Measurements from ENCODE around the gene SGMS1. TPM values are rescaled to one million over a fixed set of nuclear protein-coding genes. Genes with fewer than 3 reads are reported as not detected.
"Not testable (repeated sequence)": the region's sequence is repeated elsewhere in the genome, so short reads cannot be mapped to it uniquely, and the experiment has no call there.

SGMS1 gene
- total and polyA plus RNA-seq, 10 donors = 5.9 to 84.3 (median 34.6) TPM

GRCh38 chr10:50538555-50539398 lies 85.0 kb downstream of the SGMS1 start:
- Histone ChIP-seq H3K36me3 (no peaks in the 10 kb centered on the region), H3K4me1 (peaks cover 22 to 54% (median 41%) of the 10 kb centered on the region in 6 donors), H3K27me3 (replicated peaks in 1 of 7) (no peaks in the 10 kb centered on the region), H3K4me3 (no peak overlapping the region), H3K9me3 (no peaks in the 10 kb centered on the region), H3K27ac (peak overlapping the region in 4 of 8 donors; percentile 11 to 60 (median 33))
- DNase-seq = peak; percentile 74
- TF ChIP-seq POLR2A (IDR thresholded peaks at IDR 0.05) (no peak), CTCF (IDR thresholded peaks at IDR 0.05 in 8 of 11, conservative IDR thresholded peaks at IDR 0.05 in 3 of 11) (no peak), POLR2AphosphoS5 (IDR thresholded peaks at IDR 0.05) (peak in 2 of 3 donors; percentile 56 to 61)
- intact Hi-C loops (cut with DNase I; ENCODE audit: low total_unique reads) = no loop called here
- 36 to 65% (median 58%) methylated on average over 5 to 7 of the region's 7 CpGs for WGBS, 5 donors

DNA sequence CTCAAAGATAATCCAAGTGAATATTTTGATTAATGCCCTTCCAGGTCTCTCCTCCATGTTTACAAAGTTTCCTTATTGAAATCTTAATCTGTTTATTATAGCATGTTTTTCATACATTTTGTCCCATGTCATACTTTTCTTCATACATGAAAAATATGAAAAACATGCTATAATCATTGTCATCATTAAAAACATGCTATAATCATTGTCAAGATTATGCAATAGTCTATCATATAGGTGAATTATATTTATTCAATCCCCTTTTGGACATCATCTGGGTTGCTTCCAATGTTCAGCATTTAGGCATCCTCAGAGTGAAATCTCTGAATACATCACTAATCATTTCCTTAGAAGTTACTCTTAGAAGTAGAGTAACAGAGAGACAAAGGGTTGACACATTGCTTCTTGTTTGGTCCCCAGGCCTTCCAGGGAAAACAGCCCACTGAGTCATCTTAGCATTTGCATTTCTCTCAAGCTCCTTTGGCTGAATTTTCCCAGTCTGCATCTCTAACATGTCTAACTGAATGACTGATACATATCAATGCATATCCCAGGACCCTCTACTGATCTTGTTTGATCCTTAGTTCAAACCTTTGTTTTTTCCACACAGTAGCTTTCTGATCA lies 87.0 kb downstream of the SGMS1 start:
- TF ChIP-seq CTCF (IDR thresholded peaks at IDR 0.05 in 8 of 11, conservative IDR thresholded peaks at IDR 0.05 in 3 of 11) (no peak), POLR2AphosphoS5 (IDR thresholded peaks at IDR 0.05) (no peak)
- intact Hi-C loops (cut with DNase I; ENCODE audit: low total_unique reads) = no loop called here

DNA sequence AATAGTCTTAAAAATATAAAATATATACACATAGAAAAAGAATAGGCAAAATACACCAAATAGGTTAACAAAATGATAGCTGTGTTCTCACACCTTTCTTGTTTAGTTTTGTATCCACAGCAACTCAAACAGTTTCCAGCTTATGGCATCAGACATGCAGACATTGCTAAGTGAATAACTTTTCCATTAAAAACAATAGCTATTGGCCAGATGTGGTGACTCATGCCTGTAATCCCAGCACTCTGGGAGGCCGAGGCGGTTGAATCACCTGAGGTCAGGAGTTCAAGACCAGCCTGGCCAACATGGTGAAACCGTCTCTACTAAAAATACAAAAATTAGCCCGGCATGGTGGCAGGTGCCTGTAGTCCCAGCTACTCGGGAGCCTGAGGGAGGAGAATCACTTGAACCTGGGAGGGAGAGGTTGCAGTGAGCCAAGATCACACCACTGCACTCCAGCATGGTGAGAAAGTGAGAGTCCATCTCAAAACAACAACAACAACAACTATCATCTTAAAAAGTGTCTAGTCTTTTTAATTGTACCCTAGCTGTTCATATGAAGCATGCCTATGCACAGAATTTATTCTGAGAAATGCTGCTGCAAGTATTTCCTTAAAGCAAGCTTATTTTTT lies 88.9 kb downstream of the SGMS1 start:
- H3K36me3 ChIP-seq; H3K9me3 ChIP-seq; H3K27me3 ChIP-seq (replicated peaks in 1 of 7); H3K4me3 ChIP-seq; H3K27ac ChIP-seq; intact Hi-C loops (cut with DNase I; ENCODE audit: low total_unique reads); DNase-seq: not testable (repeated sequence)
- WGBS, 5 donors = 80 to 97% (median 96%) methylated on average over 5 of the region's 5 CpGs
- H3K4me1 ChIP-seq = peaks cover 9 to 17% (median 15%) of the 10 kb centered on the region in 6 donors

More for the DNA sequence above, 87.0 kb downstream of the SGMS1 start:
- DNase-seq = no peak
- H3K4me1 ChIP-seq = peaks cover 15 to 33% (median 28%) of the 10 kb centered on the region in 6 donors
- H3K4me3 ChIP-seq = no peak overlapping the region
- H3K36me3 ChIP-seq = no peaks in the 10 kb centered on the region
- H3K27ac ChIP-seq = no peak overlapping the region
- no peaks in the 10 kb centered on the region for H3K9me3 ChIP-seq
- H3K27me3 ChIP-seq (replicated peaks in 1 of 7) = no peaks in the 10 kb centered on the region

GRCh38 chr10:50533296-50533695 lies 90.5 kb downstream of the SGMS1 start:
- 79 to 88% (median 84%) methylated on average over 1 of the region's 1 CpG for WGBS, 5 donors
- H3K9me3 ChIP-seq = no peaks in the 10 kb centered on the region
- H3K27ac ChIP-seq = no peak overlapping the region
- no peak for DNase-seq
- intact Hi-C loops (cut with DNase I; ENCODE audit: low total_unique reads) = no loop called here
- H3K4me3 ChIP-seq = no peak overlapping the region
- H3K27me3 ChIP-seq (replicated peaks in 1 of 7) = no peaks in the 10 kb centered on the region
- TF ChIP-seq CTCF (IDR thresholded peaks at IDR 0.05 in 8 of 11, conservative IDR thresholded peaks at IDR 0.05 in 3 of 11) (no peak), POLR2AphosphoS5 (IDR thresholded peaks at IDR 0.05) (no peak), POLR2A (IDR thresholded peaks at IDR 0.05) (no peak)
- peaks cover 0 to 2% (median under 1%) of the 10 kb centered on the region in 6 donors for H3K4me1 ChIP-seq
- H3K36me3 ChIP-seq = no peaks in the 10 kb centered on the region
